Smooth muscle cell (in vitro differentiated cells): Measurements from ENCODE around the gene PFN2. TPM values are rescaled to one million over a fixed set of nuclear protein-coding genes. Genes with fewer than 3 reads are reported as not detected.

Experiments
- DNase-seq: peaks from one replicate; lab custom pipeline; 2025; ENCODE audit not compliant: unreplicated experiment; lab: John Stamatoyannopoulos, UW
- H2AFZ ChIP-seq: fragments of 200-600 bp; sonication (generic); 2 replicates; pipeline ENCODE4 v1.6.0; 2016; ENCODE audit warnings: antibody characterized with exemption, low read depth, mild to moderate bottlenecking
- H3F3A ChIP-seq: fragments of 200-600 bp; sonication (generic); 2 replicates; pipeline ENCODE4 v1.6.0; 2017; ENCODE audit warnings: antibody characterized with exemption, low read depth
- H3K27ac ChIP-seq: fragments of 200-600 bp; sonication (generic); 2 replicates; pipeline ENCODE4 v1.5.1; 2016; ENCODE audit warnings: low read depth, mild to moderate bottlenecking
- H3K27me3 ChIP-seq: fragments of 200-600 bp; sonication (generic); 2 replicates; pipeline ENCODE4 v1.6.1; 2016; ENCODE audit warnings: low read depth, mild to moderate bottlenecking
- H3K36me3 ChIP-seq: fragments of 200-600 bp; sonication (generic); 2 replicates; pipeline ENCODE4 v1.5.1; 2016; ENCODE audit warnings: low read depth
- H3K4me1 ChIP-seq: fragments of 200-600 bp; sonication (generic); 2 replicates; pipeline ENCODE4 v1.5.1; 2016; ENCODE audit warnings: low read depth
- H3K4me2 ChIP-seq: fragments of 200-600 bp; sonication (generic); 2 replicates; pipeline ENCODE4 v1.6.0; 2016; ENCODE audit warnings: mild to moderate bottlenecking
- H3K4me3 ChIP-seq: fragments of 200-600 bp; sonication (generic); 2 replicates; pipeline ENCODE4 v1.5.1; 2016; ENCODE audit warnings: mild to moderate bottlenecking
- H3K79me2 ChIP-seq: fragments of 200-600 bp; sonication (generic); 2 replicates; pipeline ENCODE4 v1.6.0; 2016; ENCODE audit warnings: low read depth, mild to moderate bottlenecking
- H3K9ac ChIP-seq: fragments of 200-600 bp; sonication (generic); 2 replicates; pipeline ENCODE4 v1.6.0; 2016; ENCODE audit warnings: low read depth
- H3K9me3 ChIP-seq: fragments of 200-600 bp; sonication (generic); replicated peaks from 2 replicates; pipeline ENCODE4 v1.5.1; 2016; ENCODE audit warnings: low read depth
- H4K20me1 ChIP-seq: fragments of 200-600 bp; sonication (generic); 2 replicates; pipeline ENCODE4 v1.6.0; 2016; ENCODE audit warnings: low read depth
- CTCF ChIP-seq: fragments of 200-600 bp; sonication (generic); IDR thresholded peaks from 2 replicates; pipeline ENCODE4 v1.5.1; 2017; ENCODE audit warnings: borderline replicate concordance, mild to moderate bottlenecking, antibody characterized with exemption; ENCODE audit not compliant: insufficient read depth, poor library complexity, severe bottlenecking
- WGBS: methylation state at CpG from one replicate; pipeline ENCODE4 v1.1.7; 2016; ENCODE audit warnings: low lambda C conversion rate; 5-methylcytosine and 5-hydroxymethylcytosine counted together
- polyA plus RNA-seq: library from polyadenylated mRNA; unstranded; fragments of >200 nt; fragmentation: Nextera tagmentation; extraction: Ambion mirVana; gene quantifications from 2 replicates; pipeline ENCODE4 v1.2.1, GENCODE V29; 2016
- total RNA-seq: library from RNA; depleted of rRNA; stranded (reverse); fragments of >200 nt; gene quantifications from 2 replicates; pipeline ENCODE4 v1.2.3, GENCODE V29; 2014

Gene PFN2
- total and polyA plus RNA-seq, 2 experiments from 2014 or later, result 209 to 265 TPM

DNA sequence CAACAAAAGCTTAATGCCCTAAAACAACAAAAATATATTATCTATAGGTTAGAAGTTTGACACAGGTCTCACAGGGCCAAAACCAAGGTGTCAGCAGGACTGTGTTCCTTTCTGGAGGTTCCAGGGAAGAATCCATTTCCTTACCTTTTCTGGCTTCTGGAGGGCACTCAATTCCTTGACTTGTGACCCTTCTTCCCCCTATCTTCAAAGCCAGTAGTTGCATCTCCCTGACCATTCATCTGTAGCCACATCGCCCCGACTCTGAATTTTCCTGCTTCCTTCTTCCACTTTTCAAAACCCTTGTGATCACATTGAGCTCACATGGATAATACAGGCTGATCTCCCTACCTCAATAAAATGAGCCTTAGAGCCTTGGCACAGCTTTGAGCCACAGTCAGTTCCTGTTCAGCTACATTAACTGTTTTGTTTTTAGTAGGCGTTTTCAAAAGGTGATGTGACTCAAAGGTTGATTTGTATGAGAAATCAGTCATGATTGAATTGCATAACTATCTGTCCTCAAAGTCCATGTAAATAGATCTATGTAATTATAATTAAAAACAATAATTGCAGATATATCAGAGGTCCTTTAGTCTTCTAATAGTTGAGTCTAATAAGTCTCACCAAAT, 12.4 kb downstream of the PFN2 start:
- H3K4me2 ChIP-seq, result no peak overlapping the region
- peaks cover 96% of the 10 kb centered on the region for H4K20me1 ChIP-seq
- DNase-seq, result no peak
- H3F3A ChIP-seq, result peaks cover 7% of the 10 kb centered on the region
- no peaks in the 10 kb centered on the region for H3K9me3 ChIP-seq
- H3K4me3 ChIP-seq, result no peak overlapping the region
- no peak for TF ChIP-seq CTCF
- H3K9ac ChIP-seq, result no peak overlapping the region
- H2AFZ ChIP-seq, result no peak overlapping the region
- WGBS, result 97% methylated on average over 3 of the region's 3 CpGs
- peaks cover 3% of the 10 kb centered on the region for H3K36me3 ChIP-seq
- H3K27ac ChIP-seq, result no peak overlapping the region
- H3K4me1 ChIP-seq, result no peaks in the 10 kb centered on the region
- H3K27me3 ChIP-seq, result no peaks in the 10 kb centered on the region
- H3K79me2 ChIP-seq, result peaks cover 69% of the 10 kb centered on the region

DNA sequence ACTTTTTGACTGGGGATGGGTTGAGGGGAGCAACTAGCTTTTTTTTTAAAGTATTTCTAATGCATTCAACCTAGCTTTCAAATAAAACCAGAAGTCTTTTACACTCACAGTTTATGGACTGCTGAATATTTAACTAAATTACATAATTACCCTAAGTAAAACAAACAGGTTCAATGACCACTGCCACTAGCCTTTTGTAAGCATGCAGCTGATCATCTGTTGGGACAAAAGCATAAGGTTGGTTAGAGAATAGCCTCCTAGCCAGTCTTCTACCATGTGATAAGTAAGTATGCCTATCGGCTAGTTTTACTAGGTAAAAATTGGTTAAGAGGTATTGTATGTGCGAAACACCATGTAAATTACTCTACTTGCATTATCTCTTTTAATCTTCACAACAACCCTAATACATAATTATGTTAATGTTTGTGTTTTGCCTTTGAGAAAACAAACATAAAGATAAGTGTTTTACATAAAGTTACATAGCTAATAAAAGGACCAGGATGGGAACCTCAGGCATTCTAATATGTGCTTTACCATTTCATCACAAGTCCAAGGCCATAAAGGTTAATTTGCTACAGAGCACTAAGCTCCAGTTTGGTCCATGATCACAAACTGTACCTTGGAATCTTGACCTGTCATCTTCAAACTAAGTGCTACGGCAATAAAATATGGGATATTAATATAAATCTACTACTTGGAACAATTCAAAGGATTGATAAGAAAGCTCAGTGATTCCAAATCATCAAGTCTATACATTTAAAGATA, 13.2 kb downstream of the PFN2 start:
- Histone ChIP-seq H3K4me2 (no peak overlapping the region), H3K4me3 (no peak overlapping the region), H3K27me3 (no peaks in the 10 kb centered on the region), H3K9me3 (no peaks in the 10 kb centered on the region), H3K27ac (no peak overlapping the region), H3K9ac (no peak overlapping the region), H3K4me1 (no peaks in the 10 kb centered on the region), H3K79me2 (peaks cover 62% of the 10 kb centered on the region), H3K36me3 (peaks cover 3% of the 10 kb centered on the region), H2AFZ (no peak overlapping the region), H4K20me1 (peaks cover 91% of the 10 kb centered on the region), H3F3A (peaks cover 7% of the 10 kb centered on the region)
- no peak for TF ChIP-seq CTCF
- DNase-seq, result no peak
- WGBS, result 93% methylated on average over 3 of the region's 3 CpGs

DNA sequence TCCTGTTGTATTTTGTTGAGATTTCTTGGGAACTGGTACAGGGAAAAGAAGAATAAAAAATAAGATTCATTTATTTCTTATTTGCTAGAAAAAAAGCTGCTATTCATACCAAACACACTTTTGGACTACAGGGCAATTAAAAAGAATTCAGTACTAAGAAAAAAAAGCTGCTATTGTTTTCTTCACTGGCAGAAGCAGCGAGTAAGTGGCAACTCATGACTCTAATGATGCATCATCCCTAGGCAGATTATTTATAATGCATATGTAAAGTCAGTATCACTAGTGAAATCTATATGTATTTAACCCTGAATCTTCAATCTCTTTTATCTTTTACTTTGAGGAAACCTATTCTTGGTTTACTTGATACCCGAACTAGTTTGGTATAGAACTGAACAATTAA, 15.2 kb downstream of the PFN2 start:
- H3K36me3 ChIP-seq, result peaks cover 3% of the 10 kb centered on the region
- no peak overlapping the region for H3K4me2 ChIP-seq
- H3F3A ChIP-seq, result peaks cover 7% of the 10 kb centered on the region
- peaks cover 76% of the 10 kb centered on the region for H4K20me1 ChIP-seq
- TF ChIP-seq CTCF, result no peak
- no peak overlapping the region for H3K9ac ChIP-seq
- peaks cover 6% of the 10 kb centered on the region for H3K9me3 ChIP-seq
- H3K4me3 ChIP-seq, result no peak overlapping the region
- WGBS, result 88% methylated on average over 2 of the region's 2 CpGs
- H3K27me3 ChIP-seq, result no peaks in the 10 kb centered on the region
- no peaks in the 10 kb centered on the region for H3K4me1 ChIP-seq
- H3K27ac ChIP-seq, result peak overlapping the region; percentile 33
- peaks cover 42% of the 10 kb centered on the region for H3K79me2 ChIP-seq
- DNase-seq, result no peak
- no peak overlapping the region for H2AFZ ChIP-seq
